PC-9 (cell line): Measurements from ENCODE around the gene KCNN3. TPM values are rescaled to one million over a fixed set of nuclear protein-coding genes. Genes with fewer than 3 reads are reported as not detected.

Experiments
- BruUV-seq: library from RNA; stranded (reverse); fragments of 400-500 nt; replicated peaks from 2 replicates; lab custom pipeline; 2021; lab: Mats Ljungman, UMichigan
- CTCF ChIA-PET: fragments of 300-600 bp; sonication (Branson Sonifier 250); formaldehyde crosslinking; loops from one replicate; lab custom pipeline; 2022; ENCODE audit warnings: antibody characterized with exemption; lab: Charles Lee
- POLR2A ChIA-PET: fragments of 300-600 bp; sonication (Branson Sonifier 250); formaldehyde crosslinking; loops from one replicate; lab custom pipeline; 2022; ENCODE audit warnings: antibody characterized with exemption; ENCODE audit not compliant: unreplicated experiment; lab: Charles Lee
- DNase-seq, 2 experiments: peaks; one replicate each; pipeline versions ENCODE4 v3.0.0 to v3.0.0-alpha.2; 2015 to 2022; ENCODE audit warnings: mixed read lengths in 1 of 2
- H2AFZ ChIP-seq: fragments of 200-600 bp; sonication (generic); 2 replicates; pipeline ENCODE4 v1.8.1; 2017; ENCODE audit warnings: antibody characterized with exemption
- H3F3A ChIP-seq: fragments of 200-600 bp; sonication (generic); 2 replicates; pipeline ENCODE4 v1.8.1; 2017; ENCODE audit warnings: antibody characterized with exemption, mild to moderate bottlenecking, low read depth; ENCODE audit not compliant: insufficient read depth
- H3K27ac ChIP-seq: fragments of 200-600 bp; sonication (generic); 2 replicates; pipeline ENCODE4 v1.6.1; 2016; ENCODE audit warnings: mixed run types
- H3K27me3 ChIP-seq: fragments of 200-600 bp; sonication (generic); 2 replicates; pipeline ENCODE4 v1.6.1; 2016; ENCODE audit warnings: low read depth, mixed run types; ENCODE audit not compliant: insufficient read depth
- H3K36me3 ChIP-seq: fragments of 200-600 bp; sonication (generic); 2 replicates; pipeline ENCODE4 v1.6.1; 2016; ENCODE audit warnings: low read depth, mixed run types
- H3K4me1 ChIP-seq: fragments of 200-600 bp; sonication (generic); replicated peaks from 2 replicates; pipeline ENCODE4 v1.6.1; 2016; ENCODE audit warnings: mixed run types; ENCODE audit not compliant: insufficient read depth
- H3K4me2 ChIP-seq: fragments of 200-600 bp; sonication (generic); 2 replicates; pipeline ENCODE4 v1.6.1; 2017; ENCODE audit warnings: mixed run types
- H3K4me3 ChIP-seq: fragments of 200-600 bp; sonication (generic); 2 replicates; pipeline ENCODE4 v1.6.1; 2016; ENCODE audit warnings: mixed run types
- H3K79me2 ChIP-seq: fragments of 200-600 bp; sonication (generic); 2 replicates; pipeline ENCODE4 v1.6.1; 2017; ENCODE audit warnings: low read depth, mixed run types
- H3K9me2 ChIP-seq: fragments of 200-600 bp; sonication (generic); 2 replicates; pipeline ENCODE4 v1.8.1; 2017; ENCODE audit warnings: mild to moderate bottlenecking; ENCODE audit not compliant: insufficient read depth
- H3K9me3 ChIP-seq: fragments of 200-600 bp; sonication (generic); 2 replicates; pipeline ENCODE4 v1.8.1; 2016; ENCODE audit warnings: low read depth; ENCODE audit not compliant: insufficient read depth
- H4K20me1 ChIP-seq: fragments of 200-600 bp; sonication (generic); 2 replicates; pipeline ENCODE4 v1.8.1; 2017; ENCODE audit not compliant: insufficient read depth
- EZH2 ChIP-seq: fragments of 200-600 bp; sonication (generic); IDR thresholded peaks from 2 replicates; pipeline ENCODE4 v1.8.0; 2017; ENCODE audit warnings: antibody characterized with exemption, low read depth
- intact Hi-C: fragments of 100-400 bp; cut with micrococcal nuclease; formaldehyde crosslinking; loops from one replicate; pipeline ENCODE4 v1.10.0; 2022; ENCODE audit not compliant: unreplicated experiment
- total RNA-seq: library from RNA; stranded (reverse); gene quantifications from 2 replicates; pipeline ENCODE4 v1.2.3, GENCODE V29; 2021
- TF ChIP-seq, protein P1 (sequence below): fragments of 200-600 bp; sonication (generic); conservative IDR thresholded peaks from 2 replicates; pipeline ENCODE4 v1.6.1; 2017; ENCODE audit warnings: mixed run types, antibody characterized with exemption, mild to moderate bottlenecking, moderate library complexity

Gene KCNN3
- total RNA-seq, 1 experiment from 2014 or later, result 1.1 TPM

DNA sequence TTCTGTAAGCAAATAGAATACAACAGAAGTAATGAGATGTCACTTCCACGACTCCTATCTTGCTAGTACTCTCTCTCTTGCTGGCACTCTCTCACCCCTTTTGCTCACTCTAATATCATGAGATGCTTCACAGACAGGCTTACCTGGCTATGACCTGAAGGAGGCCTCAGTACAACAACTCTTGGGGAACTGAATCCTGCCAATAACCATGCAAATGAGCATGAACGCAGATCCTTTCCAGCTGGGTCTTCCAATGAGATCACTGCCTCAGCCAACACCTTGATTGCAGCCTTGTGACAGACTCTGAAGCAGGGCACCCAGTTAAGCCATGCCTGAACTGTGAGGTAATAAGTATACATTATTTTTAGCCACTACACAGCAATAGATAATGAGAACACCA lies 209.0 kb downstream of the KCNN3 start:
- Histone ChIP-seq H2AFZ (no peak overlapping the region), H3K9me2 (no peaks in the 10 kb centered on the region), H3K79me2 (no peaks in the 10 kb centered on the region), H3K4me3 (no peak overlapping the region), H3K4me1 (no peaks in the 10 kb centered on the region), H3K36me3 (no peaks in the 10 kb centered on the region), H3K27me3 (peaks cover 53% of the 10 kb centered on the region; the same call in 1 of the 2 replicates), H4K20me1 (no peaks in the 10 kb centered on the region), H3F3A (no peaks in the 10 kb centered on the region), H3K9me3 (no peaks in the 10 kb centered on the region), H3K27ac (no peak overlapping the region), H3K4me2 (no peak overlapping the region)
- ChIA-PET POLR2A (no interaction called here), CTCF (no interaction called here)
- no peak for DNase-seq
- TF ChIP-seq, protein P1, sequence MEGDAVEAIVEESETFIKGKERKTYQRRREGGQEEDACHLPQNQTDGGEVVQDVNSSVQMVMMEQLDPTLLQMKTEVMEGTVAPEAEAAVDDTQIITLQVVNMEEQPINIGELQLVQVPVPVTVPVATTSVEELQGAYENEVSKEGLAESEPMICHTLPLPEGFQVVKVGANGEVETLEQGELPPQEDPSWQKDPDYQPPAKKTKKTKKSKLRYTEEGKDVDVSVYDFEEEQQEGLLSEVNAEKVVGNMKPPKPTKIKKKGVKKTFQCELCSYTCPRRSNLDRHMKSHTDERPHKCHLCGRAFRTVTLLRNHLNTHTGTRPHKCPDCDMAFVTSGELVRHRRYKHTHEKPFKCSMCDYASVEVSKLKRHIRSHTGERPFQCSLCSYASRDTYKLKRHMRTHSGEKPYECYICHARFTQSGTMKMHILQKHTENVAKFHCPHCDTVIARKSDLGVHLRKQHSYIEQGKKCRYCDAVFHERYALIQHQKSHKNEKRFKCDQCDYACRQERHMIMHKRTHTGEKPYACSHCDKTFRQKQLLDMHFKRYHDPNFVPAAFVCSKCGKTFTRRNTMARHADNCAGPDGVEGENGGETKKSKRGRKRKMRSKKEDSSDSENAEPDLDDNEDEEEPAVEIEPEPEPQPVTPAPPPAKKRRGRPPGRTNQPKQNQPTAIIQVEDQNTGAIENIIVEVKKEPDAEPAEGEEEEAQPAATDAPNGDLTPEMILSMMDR, result no peak
- no TSS peak for BruUV-seq
- intact Hi-C loops, result no loop called here

DNA sequence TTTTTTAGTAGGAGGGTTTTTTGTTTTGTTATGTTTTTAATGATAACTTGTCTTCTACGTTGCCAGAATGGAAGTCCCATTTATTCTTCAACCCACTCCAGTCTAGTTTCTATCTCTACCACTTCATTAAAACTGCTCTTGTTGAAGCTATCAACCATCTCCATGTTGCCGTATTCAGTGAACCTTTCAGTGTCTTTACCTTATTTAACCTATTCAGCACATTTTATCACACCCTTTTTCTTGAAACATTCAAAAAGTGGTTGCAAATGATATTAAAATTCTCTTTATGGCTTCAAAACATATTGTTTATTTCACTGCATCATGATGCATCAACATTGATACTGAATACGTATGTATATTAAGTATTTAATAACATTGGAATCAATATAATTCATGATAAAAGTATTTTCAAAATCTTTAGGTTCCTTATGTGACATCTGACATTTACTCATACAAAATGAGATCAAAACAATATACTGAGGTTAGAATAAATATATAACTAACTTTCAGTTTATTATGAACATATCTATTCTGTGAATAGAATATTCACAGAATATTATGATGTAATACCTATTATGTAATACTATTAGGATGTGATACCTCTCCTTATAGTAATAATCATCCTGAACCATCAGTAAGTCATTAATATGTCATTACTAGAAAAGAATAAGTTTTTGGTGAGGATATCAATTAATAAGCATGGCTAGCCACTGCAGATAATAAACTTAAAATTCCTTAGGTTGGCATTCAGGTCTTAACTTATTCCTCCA lies 210.1 kb downstream of the KCNN3 start:
- Histone ChIP-seq H3K36me3 (no peaks in the 10 kb centered on the region), H3K4me3 (no peak overlapping the region), H3F3A (no peaks in the 10 kb centered on the region), H3K9me2 (no peaks in the 10 kb centered on the region), H4K20me1 (no peaks in the 10 kb centered on the region), H3K4me2 (no peak overlapping the region), H3K9me3 (no peaks in the 10 kb centered on the region), H3K27ac (no peak overlapping the region), H3K4me1 (no peaks in the 10 kb centered on the region), H3K79me2 (no peaks in the 10 kb centered on the region), H3K27me3 (peaks cover 55% of the 10 kb centered on the region; the same call in 1 of the 2 replicates), H2AFZ (no peak overlapping the region)
- POLR2A ChIA-PET, result no interaction called here
- TF ChIP-seq, protein P1, result no peak
- TF ChIP-seq EZH2, result no peak
- DNase-seq, result no peak
- CTCF ChIA-PET, result no interaction called here
- intact Hi-C loops, result no loop called here
- no TSS peak for BruUV-seq

DNA sequence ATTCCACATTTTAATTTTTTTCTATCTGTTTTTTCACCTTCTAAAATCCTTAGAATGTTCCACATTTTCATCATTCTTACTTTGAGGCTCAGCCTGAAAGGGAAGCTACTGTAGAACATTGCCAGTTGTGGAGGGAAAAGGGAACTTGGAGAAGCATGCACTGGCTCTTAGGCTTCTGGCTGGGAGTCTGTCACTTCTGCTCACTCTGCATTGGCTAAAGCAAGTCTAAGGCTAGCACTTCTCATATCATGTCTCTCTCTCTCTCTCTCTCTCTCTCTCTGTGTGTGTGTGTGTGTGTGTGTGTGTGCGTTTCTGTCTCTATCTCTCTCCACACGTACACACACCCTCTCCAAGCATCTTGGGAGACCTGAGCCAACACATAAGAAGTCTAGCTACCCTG lies 212.5 kb downstream of the KCNN3 start:
- H4K20me1 ChIP-seq, result no peaks in the 10 kb centered on the region
- H3K4me2 ChIP-seq, result no peak overlapping the region
- no peak for DNase-seq
- TF ChIP-seq, protein P1, result no peak
- TF ChIP-seq EZH2, result no peak
- H3K4me3 ChIP-seq, result no peak overlapping the region
- no peak overlapping the region for H3K27ac ChIP-seq
- H2AFZ ChIP-seq, result no peak overlapping the region
- H3K9me2 ChIP-seq, result no peaks in the 10 kb centered on the region
- H3K27me3 ChIP-seq, result peaks cover 68% of the 10 kb centered on the region; the same call in 1 of the 2 replicates
- ChIA-PET POLR2A (interaction anchor here (0.6 to 0.9 kb wide), 2 partner anchors 510 to 739 kb away, joined by 3 to 4 read pairs; no protein-coding TSS in a partner anchor), CTCF (no interaction called here)
- no TSS peak for BruUV-seq
- no peaks in the 10 kb centered on the region for H3K36me3 ChIP-seq
- H3K9me3 ChIP-seq, result no peaks in the 10 kb centered on the region
- H3K79me2 ChIP-seq, result no peaks in the 10 kb centered on the region
- H3K4me1 ChIP-seq, result no peaks in the 10 kb centered on the region
- no peaks in the 10 kb centered on the region for H3F3A ChIP-seq
- intact Hi-C loops, result no loop called here
